Germinal center (tissue), 1 donor: ENCODE measurements around the gene LINGO4.

Experiments used
- DNase-seq: peaks from one replicate; pipeline ENCODE4 v3.0.0; 2012; ENCODE audit warnings: mixed read lengths, low spot score

Gene LINGO4, protein sequence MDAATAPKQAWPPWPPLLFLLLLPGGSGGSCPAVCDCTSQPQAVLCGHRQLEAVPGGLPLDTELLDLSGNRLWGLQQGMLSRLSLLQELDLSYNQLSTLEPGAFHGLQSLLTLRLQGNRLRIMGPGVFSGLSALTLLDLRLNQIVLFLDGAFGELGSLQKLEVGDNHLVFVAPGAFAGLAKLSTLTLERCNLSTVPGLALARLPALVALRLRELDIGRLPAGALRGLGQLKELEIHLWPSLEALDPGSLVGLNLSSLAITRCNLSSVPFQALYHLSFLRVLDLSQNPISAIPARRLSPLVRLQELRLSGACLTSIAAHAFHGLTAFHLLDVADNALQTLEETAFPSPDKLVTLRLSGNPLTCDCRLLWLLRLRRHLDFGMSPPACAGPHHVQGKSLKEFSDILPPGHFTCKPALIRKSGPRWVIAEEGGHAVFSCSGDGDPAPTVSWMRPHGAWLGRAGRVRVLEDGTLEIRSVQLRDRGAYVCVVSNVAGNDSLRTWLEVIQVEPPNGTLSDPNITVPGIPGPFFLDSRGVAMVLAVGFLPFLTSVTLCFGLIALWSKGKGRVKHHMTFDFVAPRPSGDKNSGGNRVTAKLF

DNA sequence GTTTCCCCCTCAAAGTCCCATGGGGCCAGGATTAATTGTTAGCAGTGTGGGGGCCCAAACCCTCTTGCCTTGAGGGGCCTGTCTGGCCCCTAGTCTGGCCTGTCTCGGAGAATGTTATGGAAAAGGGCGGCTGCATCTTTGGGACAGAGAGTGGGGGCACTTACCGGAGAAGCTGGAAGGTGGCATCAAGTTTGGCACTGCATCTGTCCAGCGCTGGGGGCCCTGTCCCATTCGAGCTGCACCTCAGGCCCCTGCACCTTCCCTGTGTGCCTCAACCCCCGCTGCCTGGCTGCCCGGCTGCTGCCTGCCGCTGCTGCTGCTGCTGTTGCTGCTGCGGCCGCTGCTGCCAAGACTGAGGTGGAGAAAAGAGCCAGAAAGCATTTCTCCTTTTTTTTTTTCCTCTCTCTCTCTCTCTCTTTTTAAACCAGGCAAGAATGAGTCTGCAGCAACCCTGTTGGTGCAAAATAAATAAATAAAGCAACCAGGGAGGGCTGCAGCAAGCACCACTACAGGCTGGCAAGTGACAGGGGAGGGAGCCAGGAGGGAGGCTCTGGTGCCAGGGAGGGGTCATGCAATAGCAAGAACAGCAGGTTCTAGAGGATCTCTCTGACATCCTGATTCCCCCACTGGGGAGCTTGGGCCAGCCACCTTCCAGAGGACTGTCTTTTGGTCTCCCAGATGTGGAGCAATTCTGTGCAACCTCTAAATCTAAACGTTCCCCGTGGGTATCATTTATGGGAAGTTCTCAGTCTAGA is at the start of gene LINGO4:
Gene LINGO4, minus strand, starts transcription at position 354 of the 755 bp plus-strand sequence. CDS start 2,715 bp downstream, outside the sequence.
- DNase-seq: no peak

GRCh38 chr1:151854658-151855057 is 49.4 kb upstream of the LINGO4 start:
- no peak for DNase-seq

DNA sequence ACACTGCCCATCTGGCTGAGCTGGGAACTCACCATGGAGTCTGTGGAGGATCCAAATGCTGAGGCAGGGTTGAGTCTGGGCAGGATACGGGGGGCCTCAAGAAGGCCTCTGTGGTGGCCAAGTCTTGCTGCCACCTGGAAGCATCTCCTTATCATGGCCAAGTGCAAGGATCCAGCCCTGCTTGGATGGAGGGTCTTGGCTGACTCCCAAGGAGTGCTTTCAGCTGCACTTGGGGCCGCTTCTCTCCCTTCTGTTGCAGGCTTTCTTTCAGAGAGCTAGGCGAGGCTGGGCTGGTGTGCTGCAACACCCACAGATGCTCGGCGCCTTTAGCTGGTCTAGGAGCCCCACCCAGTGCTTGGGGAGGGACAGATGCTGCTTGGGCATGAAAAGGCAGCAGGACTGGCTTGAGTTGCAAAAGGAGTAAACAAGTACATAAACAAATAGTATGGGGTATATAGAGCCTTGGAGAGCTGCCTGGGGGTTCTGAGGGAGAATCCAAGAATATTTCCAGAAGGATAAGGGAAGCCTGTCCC is 48.3 kb upstream of the LINGO4 start, which contains the start of gene THEM5:
Gene THEM5, minus strand, starts transcription at position 302 of the 533 bp plus-strand sequence. Its CDS starts 147 bp downstream, at position 155.
- no peak for DNase-seq

- no peak for DNase-seq
Measured at GRCh38 chr1:151852733-151853132, 47.5 kb upstream of the LINGO4 start.

- no peak for DNase-seq
Measured at GRCh38 chr1:151851886-151852285, 46.7 kb upstream of the LINGO4 start.

- no peak for DNase-seq
Measured at GRCh38 chr1:151849871-151850270, 44.7 kb upstream of the LINGO4 start.

- DNase-seq: no peak
Measured at GRCh38 chr1:151849126-151849525, 43.9 kb upstream of the LINGO4 start.

DNA sequence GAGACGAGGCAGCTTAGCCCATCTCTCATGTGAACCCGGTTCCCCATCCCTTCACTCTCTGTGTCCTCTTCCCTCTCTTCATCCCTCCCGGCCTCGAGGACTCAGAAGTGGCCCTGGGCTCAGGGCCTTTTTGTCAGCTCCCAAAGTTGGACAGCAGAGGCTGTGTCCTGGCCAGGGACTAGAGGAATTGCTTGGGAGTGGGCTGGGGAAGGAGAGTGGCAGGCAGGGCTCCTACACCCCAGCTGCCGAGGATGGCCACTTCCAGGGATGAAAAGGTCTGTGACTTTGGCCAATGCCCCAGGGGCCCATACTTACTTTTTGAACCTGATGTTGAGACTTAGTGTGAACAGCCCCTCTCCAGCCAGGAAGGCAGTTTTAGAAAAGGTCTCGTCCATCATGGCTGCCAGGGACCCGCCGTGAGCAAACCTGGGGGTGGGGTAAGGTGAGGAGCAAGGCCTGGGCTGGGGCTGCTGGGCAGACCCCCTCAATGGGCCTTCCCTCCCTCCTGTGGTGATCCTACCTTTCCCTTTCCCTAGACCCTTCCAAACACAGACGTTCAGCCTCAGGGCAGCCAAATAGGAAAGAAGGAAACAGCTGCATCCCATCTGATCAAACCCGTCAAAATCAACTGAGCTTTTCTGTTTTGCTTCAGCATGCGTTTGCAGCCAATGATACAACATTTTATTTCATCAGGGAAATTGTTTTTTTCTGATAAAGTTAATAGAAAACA is 42.8 kb upstream of the LINGO4 start:
- no peak for DNase-seq

DNA sequence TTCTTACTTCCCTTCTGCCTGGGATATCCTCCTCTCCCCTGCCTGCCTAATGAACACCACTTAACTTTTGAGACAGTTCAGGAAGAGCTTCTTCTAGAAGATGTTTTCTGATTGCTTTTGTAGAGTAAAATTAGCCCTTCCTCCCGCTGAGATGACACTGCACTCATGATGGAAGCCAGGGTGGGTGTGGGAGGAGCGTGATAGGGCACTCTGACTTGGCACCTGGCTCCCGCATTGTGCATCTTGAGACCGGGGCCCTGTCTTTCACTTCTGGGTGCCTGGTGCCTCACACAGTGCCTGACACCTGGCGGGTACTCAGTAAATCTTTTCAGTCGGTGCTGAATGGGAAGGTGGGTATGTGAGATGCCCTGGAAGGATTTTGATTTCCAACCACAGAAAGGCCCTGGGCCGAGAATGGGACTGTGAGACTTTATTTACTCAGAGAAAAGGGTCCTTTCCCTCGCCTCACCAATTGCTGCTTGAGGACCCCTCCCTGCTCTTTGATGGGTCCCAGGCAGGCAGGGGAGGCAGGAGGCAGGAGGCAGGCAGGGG is 41.5 kb upstream of the LINGO4 start:
- no peak for DNase-seq

DNA sequence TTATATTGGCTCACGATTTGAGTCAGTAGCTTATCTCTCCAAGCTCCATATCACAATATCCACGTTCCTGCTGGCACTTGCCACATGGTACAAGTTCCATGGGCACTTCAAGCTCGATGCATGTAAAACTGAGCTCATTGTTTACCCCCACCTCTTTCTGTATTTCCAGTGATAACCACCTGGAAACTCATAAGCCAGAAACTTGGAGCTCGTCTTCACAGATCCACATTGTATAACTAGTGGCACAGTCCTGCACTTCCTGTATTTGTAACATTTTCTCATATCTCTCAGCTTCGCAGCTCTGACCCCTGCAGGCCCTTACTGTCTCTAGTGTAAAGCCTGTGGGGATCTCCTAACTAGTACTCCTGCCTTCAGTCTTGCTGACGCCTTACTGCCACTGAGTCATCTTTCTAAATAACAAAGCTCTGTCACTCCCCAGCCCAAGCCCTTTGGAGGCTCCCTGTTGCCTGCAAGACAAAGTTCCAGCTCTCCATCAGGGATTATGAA is 40.9 kb upstream of the LINGO4 start:
- no peak for DNase-seq

DNA sequence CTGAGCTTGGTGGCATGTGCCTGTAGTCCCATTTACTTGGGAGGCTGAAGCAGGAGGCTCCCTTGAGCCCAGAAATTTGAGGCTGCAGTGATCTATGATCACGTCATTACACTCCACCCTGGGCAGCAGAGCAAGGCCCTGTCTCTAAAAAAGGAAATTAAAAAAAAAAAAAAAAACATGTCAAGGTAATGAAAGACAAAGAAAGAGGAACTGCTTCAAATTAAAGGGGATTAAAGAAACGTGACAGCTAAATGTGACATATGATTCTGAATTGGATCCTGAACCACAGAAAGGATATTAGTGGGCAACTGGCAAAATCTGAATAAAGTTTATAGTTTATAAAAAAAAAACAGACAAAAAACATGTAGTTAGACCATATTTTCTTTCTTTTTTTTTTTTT is 38.2 kb upstream of the LINGO4 start:
- no peak for DNase-seq

- no peak for DNase-seq
Measured at GRCh38 chr1:151841141-151841540, 35.9 kb upstream of the LINGO4 start.

DNA sequence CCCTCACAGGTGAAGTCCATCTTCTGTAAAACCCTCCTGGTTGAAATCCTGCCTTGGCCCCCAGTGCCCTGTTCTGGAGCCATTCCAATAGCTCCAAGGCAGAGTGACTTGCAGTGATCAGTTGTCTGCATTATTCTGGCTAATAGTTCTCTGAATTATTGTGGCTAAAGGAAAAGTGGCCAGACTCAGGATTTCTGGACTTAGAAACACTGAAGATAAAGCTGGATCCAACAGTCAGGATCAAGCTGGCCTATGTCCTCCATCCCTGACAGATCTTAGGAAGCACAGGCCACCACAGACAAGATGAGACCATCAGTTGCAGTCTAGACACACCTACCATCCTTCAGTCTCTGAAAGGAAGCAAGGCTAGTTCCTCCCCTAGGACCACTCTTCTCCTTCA is 35.2 kb upstream of the LINGO4 start:
- DNase-seq: no peak

- peak; percentile 55 for DNase-seq
Measured at GRCh38 chr1:151839457-151840403, 34.5 kb upstream of the LINGO4 start, which contains the start of gene C2CD4D. Gene C2CD4D, minus strand, starts transcription at chr1:151839820. Its CDS starts 831 bp downstream, at chr1:151838989.

DNA sequence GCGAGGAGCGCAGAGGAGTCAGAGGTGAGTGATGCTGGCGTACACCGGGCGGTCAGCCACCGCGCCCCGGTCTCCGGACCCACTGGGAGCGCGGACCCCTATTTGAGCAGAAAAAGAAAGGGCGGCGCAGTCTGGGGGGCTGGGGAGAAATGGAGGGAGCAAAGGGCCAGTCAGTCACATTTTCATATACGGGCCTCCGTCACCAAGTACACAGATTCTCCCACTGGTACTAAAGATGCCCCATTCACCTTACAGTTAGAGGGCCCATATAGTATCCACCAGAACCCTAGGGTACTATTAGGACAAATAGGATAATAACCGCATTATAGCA is 33.8 kb upstream of the LINGO4 start:
- no peak for DNase-seq

- peak; percentile 73 for DNase-seq
Measured at GRCh38 chr1:151838222-151839081, 33.2 kb upstream of the LINGO4 start.

DNA sequence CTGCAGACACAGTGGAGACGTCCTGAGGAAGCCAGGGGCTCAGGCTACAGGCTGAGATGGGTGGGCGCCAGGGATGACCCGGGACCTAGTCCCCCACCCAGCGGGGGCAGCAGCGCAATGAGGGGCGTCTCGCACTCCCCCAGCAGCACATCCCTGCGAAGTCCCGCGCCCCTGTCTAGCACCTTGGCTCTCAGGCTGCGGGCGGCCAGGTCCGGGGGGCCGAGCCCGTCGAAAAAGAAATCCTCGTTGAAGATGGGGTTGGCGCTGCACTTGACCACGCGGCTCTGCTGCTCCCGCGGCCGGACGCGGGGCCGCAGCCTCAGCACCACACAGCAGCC is 32.6 kb upstream of the LINGO4 start:
- DNase-seq: no peak

DNA sequence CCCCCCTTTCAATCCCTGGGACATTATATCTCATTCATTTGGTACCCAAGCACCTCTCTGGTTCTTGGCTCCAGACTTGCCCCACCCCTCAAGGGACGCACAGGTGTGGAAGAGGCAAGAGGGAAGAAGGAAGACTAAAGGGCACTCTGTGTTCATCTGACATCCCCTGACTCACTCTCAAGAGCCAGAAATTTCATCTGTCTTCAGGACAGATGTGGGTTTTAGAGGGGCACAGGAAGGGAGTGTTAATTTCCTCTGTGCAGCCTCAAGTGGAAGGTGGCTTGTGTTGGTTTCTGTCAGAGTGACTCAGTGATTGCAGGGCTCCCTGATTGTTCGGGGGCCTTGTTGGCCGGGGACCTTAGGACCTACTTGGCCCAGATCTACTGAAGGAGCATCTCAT is 32.0 kb upstream of the LINGO4 start:
- DNase-seq: no peak

DNA sequence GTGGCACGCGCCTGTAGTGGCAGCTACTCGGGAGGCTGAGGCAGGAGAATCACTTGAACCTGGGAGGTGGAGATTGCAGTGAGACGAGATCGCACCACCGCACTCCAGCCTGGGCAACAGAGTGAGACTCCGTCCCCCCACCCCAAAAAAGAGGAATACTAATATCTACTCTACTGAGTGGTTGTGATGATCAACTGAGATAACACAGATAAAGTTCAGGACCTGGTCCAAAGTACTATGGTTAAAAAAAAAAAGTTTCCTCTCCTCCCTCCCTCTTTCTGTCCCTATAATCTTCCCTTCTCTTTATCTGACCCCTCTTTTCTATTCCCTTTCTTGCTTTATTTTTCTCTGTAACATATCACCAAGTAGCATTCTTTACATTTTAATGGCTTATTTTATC is 30.4 kb upstream of the LINGO4 start:
- DNase-seq: no peak
